HG02571 (cell line): ENCODE data around the gene KANSL2.
"Not testable (repeated sequence)": the region's sequence is repeated elsewhere in the genome, so short reads cannot be mapped to it uniquely, and the experiment has no call there.

Experiments used
- ATAC-seq: cut with Tn5 transposase; IDR thresholded peaks from one replicate; pipeline ENCODE4 v1.9.1; 2021; ENCODE audit warnings: mild to moderate bottlenecking, moderate library complexity; ENCODE audit not compliant: unreplicated experiment

KANSL2 gene

GRCh38 chr12:48686037-48686595 lies 4.1 kb upstream of the KANSL2 start:
- no peak for ATAC-seq

- no peak for ATAC-seq
Measured at GRCh38 chr12:48683534-48683933, 1.5 kb upstream of the KANSL2 start.

GRCh38 chr12:48682927-48683326 lies 889 bp upstream of the KANSL2 start:
- ATAC-seq, result no peak

GRCh38 chr12:48682533-48682905 lies 481 bp upstream of the KANSL2 start:
- ATAC-seq, result not testable (repeated sequence)

- no peak for ATAC-seq
Measured at GRCh38 chr12:48681399-48681709, 684 bp downstream of the KANSL2 start.

GRCh38 chr12:48680861-48681260 lies 1.2 kb downstream of the KANSL2 start:
- no peak for ATAC-seq

GRCh38 chr12:48678551-48679185 lies 3.4 kb downstream of the KANSL2 start:
- no peak for ATAC-seq

GRCh38 chr12:48671231-48671856 lies 10.7 kb downstream of the KANSL2 start:
- no peak for ATAC-seq

GRCh38 chr12:48668996-48669395 lies 13.0 kb downstream of the KANSL2 start:
- no peak for ATAC-seq

- no peak for ATAC-seq
Measured at GRCh38 chr12:48659863-48660262, 22.2 kb downstream of the KANSL2 start.

- no peak for ATAC-seq
Measured at GRCh38 chr12:48651681-48652080, 30.4 kb downstream of the KANSL2 start.

- not testable (repeated sequence) for ATAC-seq
Measured at GRCh38 chr12:48645354-48645753, 36.7 kb downstream of the KANSL2 start.

- ATAC-seq, result no peak
Measured at GRCh38 chr12:48643011-48643410, 39.0 kb downstream of the KANSL2 start.

GRCh38 chr12:48641752-48642555 lies 40.1 kb downstream of the KANSL2 start:
- ATAC-seq, result not testable (repeated sequence)

GRCh38 chr12:48640854-48641253 lies 41.2 kb downstream of the KANSL2 start:
- no peak for ATAC-seq

- ATAC-seq, result no peak
Measured at GRCh38 chr12:48640428-48640827, 41.6 kb downstream of the KANSL2 start.

GRCh38 chr12:48631071-48631470 lies 51.0 kb downstream of the KANSL2 start:
- ATAC-seq, result no peak

- no peak for ATAC-seq
Measured at GRCh38 chr12:48630346-48630745, 51.7 kb downstream of the KANSL2 start.

- no peak for ATAC-seq
Measured at GRCh38 chr12:48629541-48629940, 52.5 kb downstream of the KANSL2 start.

GRCh38 chr12:48627556-48627955 lies 54.5 kb downstream of the KANSL2 start:
- no peak for ATAC-seq

GRCh38 chr12:48622997-48623396 lies 59.0 kb downstream of the KANSL2 start:
- not testable (repeated sequence) for ATAC-seq

GRCh38 chr12:48618541-48618940 lies 63.5 kb downstream of the KANSL2 start:
- ATAC-seq, result peak; percentile 62
